GM12873 (cell line): ENCODE results near the gene ATP6V0A1.
"Not testable (repeated sequence)": the region's sequence is repeated elsewhere in the genome, so short reads cannot be mapped to it uniquely, and the experiment has no call there.

ENCODE experiments used
- TF ChIP-seq, protein P1 (sequence below): IDR thresholded peaks from 2 replicates; pipeline ENCODE4 v1.5.1; 2012; ENCODE audit warnings: low read depth, mild to moderate bottlenecking, moderate library complexity, low read length, control low read depth; ENCODE audit not compliant: insufficient read depth; ENCODE audit errors: missing control alignments

The ATP6V0A1 gene

DNA sequence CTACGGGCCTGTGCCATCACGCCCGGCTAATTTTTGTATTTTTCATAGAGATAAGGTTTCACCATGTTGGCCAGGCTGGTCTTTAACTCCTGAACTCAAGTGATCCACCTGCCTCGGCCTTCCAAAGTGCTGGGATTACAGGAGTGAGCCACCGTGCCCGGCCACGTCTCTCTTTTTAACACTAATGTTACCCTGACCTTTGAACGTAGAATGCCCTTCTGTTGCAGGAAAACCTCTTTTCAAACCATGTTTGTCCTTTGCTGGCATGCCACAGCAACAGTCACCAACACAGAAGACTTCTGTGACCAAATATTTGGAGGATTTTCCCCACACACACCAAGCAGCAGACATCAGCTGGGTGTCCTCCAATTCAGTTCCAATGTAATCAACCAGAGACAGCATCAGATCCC, 86.2 kb downstream of the ATP6V0A1 start:
- TF ChIP-seq, protein P1, sequence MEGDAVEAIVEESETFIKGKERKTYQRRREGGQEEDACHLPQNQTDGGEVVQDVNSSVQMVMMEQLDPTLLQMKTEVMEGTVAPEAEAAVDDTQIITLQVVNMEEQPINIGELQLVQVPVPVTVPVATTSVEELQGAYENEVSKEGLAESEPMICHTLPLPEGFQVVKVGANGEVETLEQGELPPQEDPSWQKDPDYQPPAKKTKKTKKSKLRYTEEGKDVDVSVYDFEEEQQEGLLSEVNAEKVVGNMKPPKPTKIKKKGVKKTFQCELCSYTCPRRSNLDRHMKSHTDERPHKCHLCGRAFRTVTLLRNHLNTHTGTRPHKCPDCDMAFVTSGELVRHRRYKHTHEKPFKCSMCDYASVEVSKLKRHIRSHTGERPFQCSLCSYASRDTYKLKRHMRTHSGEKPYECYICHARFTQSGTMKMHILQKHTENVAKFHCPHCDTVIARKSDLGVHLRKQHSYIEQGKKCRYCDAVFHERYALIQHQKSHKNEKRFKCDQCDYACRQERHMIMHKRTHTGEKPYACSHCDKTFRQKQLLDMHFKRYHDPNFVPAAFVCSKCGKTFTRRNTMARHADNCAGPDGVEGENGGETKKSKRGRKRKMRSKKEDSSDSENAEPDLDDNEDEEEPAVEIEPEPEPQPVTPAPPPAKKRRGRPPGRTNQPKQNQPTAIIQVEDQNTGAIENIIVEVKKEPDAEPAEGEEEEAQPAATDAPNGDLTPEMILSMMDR: no peak

DNA sequence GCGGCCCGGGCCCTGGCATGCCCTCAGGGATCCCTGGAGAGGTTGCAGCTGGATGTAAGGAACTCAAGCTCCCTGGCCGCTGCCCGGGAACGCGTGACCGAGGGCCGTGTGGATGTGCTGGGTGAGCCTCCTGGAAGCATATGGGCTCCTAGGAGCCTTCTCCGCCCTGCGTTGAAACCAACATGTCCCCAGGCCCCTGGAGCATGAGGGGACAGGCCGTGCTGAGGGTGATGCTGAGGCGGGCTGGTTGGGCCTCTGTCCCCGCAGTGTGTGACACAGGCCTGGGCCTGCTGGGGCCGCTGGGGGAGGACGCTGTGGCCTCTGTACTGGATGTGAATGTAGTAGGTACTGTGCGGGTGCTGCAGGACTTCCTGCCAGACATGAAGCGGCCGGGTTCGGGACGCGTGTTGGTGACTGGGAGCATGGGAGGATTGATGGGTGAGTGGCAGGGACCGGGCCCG, 88.4 kb downstream of the ATP6V0A1 start:
- TF ChIP-seq, protein P1: no peak

DNA sequence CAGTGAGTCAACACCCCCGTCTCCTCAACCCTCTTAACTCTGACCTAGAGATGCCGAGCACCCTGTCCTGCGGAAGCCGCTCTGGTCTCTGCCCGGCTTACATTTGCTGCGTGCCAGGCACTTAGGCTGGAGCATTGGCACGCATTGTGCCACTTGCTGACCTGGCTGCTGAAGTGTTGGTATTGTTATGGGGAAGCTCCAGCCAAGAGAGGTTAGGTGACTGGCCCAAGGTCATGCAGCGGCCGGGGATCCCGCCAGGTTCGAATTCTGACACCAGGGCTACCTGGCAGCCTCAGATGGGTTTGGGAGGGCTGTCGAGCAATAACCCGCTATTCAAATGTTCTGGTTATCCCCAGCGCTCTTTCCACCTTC, 89.0 kb downstream of the ATP6V0A1 start:
- TF ChIP-seq, protein P1: no peak

DNA sequence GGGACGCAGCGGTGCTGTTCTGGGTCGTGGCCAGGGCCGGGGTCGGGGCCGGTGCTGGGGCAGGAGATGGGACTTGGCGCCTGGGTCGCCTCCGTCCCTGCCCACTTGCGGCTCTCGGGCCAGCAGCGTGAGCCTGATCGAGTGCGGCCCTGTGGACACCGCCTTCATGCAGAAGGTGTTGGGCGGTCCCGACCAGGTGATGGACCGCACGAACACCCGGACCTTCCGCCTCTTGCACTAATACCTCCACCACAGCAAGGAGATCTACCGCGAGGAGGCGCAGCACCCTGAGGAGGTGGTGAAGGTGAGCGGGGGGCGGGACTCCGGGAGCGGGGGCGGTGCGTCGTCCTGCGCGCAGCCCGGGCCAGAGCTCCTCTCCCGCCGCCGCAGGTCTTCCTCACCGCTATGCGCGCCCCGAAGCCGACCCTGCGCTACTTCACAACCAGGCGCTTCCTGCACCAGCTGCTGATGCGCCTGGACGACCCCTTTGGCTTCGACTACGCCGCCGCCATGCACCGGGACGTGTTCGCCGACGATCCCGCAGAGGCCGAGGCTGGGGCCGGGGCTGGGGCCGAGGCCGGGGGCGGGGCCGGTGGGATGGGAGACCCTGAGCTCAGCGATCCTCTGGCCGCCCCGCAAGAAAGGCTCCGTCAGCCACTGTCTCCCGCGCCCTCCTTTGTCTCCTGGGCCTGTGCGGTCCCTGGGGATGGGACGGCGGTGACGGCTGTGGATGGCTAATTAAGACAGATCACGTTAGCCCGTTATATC, 89.6 kb downstream of the ATP6V0A1 start:
- TF ChIP-seq, protein P1: peak; percentile 57

DNA sequence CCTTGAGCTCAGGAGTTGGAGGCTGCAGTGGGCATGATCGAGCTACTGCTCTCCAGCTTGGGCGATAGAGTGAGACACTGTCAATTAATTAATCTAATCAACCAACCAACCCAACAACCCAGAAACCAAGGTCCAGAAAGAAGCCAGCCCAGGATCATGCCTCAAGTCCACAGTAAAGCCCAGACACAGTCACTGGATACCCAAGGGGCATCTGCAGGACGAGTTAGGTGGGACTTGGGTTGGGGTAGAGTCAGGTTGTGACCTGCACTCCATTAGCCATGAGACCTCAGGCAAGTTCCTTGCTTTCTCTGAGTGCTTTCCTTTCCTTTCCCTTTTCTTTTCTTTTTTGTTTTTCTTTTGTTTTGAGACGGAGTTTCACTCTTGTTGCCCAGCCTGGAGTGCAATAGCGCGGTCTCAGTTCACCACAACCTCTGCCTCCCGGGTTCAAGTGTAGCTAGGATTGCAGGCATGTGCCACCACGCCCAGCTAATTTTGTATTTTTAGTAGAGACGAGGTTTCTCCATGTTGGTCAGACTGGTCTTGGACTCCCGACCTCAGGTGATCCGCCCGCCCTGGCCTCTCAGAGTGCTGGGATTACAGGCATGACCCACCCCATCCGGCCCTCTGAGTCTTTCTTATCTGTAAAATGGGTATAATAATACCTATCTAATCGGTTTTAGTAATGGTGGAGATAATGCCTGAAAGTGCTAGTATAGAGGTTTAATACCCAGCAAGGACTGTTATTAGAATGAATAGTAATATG, 90.5 kb downstream of the ATP6V0A1 start:
- TF ChIP-seq, protein P1: no peak

DNA sequence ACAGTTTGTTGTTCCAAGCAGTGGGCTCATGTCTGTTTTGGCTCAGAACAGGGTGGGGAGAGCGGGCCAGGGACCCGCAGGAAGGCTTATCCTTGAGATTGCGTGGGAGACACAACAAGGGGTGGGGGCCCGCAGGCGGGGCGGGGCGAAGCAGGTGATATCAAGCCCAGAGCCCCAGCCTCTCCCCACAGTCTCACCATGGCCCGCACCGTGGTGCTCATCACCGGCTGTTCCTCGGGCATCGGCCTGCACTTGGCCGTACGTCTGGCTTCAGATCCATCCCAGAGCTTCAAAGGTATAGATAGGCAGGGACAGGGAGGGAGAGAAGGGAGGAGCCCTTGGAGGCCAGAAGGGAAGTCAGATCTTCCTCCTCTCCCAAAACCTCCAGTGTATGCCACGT, 94.1 kb downstream of the ATP6V0A1 start, which contains the start of gene HSD17B1:
Gene HSD17B1 (plus strand): TSS at position 188 of the 400 bp plus-strand sequence. CDS start 11 bp downstream, at position 199.
- TF ChIP-seq, protein P1: not testable (repeated sequence)

DNA sequence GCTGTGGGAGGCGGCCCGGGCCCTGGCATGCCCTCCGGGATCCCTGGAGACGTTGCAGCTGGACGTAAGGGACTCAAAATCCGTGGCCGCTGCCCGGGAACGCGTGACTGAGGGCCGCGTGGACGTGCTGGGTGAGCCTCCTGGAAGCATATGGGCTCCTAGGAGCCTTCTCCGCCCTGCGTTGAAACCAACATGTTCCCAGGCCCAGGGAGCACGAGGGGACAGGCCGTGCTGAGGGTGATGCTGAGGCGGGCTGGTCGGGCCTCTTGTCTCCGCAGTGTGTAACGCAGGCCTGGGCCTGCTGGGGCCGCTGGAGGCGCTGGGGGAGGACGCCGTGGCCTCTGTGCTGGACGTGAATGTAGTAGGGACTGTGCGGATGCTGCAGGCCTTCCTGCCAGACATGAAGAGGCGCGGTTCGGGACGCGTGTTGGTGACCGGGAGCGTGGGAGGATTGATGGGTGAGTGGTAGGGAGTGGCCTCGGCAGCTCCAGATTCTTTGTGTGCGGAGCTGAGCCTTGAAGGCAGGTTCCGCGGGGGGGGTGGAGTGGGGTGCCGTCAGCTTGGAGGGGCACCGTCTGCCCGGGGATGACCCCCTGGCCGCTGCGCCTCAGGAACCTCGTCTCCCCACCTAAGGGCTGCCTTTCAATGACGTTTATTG, 94.6 kb downstream of the ATP6V0A1 start:
- TF ChIP-seq, protein P1: no peak
